Measurements from ENCODE around the gene PTPRF.

GRCh38 chr1:43538143-43538487 lies 7.4 kb downstream of the PTPRF start:
- TF ChIP-seq CTCF (IDR thresholded peaks at IDR 0.05; ENCODE audit: low read depth, low read length, poor library complexity, severe bottlenecking) (no peak), EZH2phosphoT487 (IDR thresholded peaks at IDR 0.05; ENCODE audit: borderline replicate concordance, low read length) (no peak)
